Tibial nerve (tissue), 4 donors: ENCODE measurements around the gene RASD2. TPM values are rescaled to one million over a fixed set of nuclear protein-coding genes. Genes with fewer than 3 reads are reported as not detected.

Experiments
- DNase-seq, 2 donors: peaks; one replicate each; pipeline ENCODE4 v3.0.0-alpha.2; 2019; ENCODE audit warnings: low spot score in 2 of 2
- H3K27ac ChIP-seq, 4 donors: fragments of 200-600 bp; sonication (generic) in 3 of 4; one replicate each; pipeline ENCODE4 v1.5.1; 2017 to 2019; ENCODE audit warnings: mild to moderate bottlenecking in 1 of 4
- H3K27me3 ChIP-seq, 2 donors: fragments of 200-600 bp; sonication (generic) in 1 of 2; one replicate each; pipeline versions ENCODE4 v1.5.1 to v1.6.0; 2017 to 2019
- H3K36me3 ChIP-seq, 3 donors: fragments of 200-600 bp; sonication (generic); one replicate each; pipeline ENCODE4 v1.5.1; 2018 to 2019
- H3K4me1 ChIP-seq, 4 donors: fragments of 200-600 bp; sonication (generic) in 3 of 4; one replicate each; pipeline ENCODE4 v1.5.1; 2017 to 2019
- H3K4me3 ChIP-seq, 4 donors: fragments of 200-600 bp; sonication (generic) in 3 of 4; one replicate each; pipeline ENCODE4 v1.5.1; 2017 to 2019; ENCODE audit warnings: mild to moderate bottlenecking in 1 of 4, moderate library complexity in 1 of 4
- H3K9me3 ChIP-seq, 4 donors: fragments of 200-600 bp; sonication (generic) in 3 of 4; one replicate each; pipeline ENCODE4 v1.5.1; 2017 to 2019
- CTCF ChIP-seq, 5 experiments: fragments of 200-600 bp in 3 of 5; fragments of 450-650 bp in 2 of 5; sonication (generic) in 3 of 5; IDR thresholded peaks; one replicate each; pipeline ENCODE4 v1.5.1; 2016 to 2019; ENCODE audit warnings: antibody characterized with exemption in 5 of 5, mild to moderate bottlenecking in 3 of 5, moderate library complexity in 2 of 5
- EP300 ChIP-seq, 2 donors: sonication (generic); formaldehyde crosslinking; IDR thresholded peaks; one replicate each; pipeline ENCODE4 v1.6.1; 2017; ENCODE audit warnings: antibody characterized with exemption in 2 of 2, mild to moderate bottlenecking in 1 of 2
- POLR2A ChIP-seq, 2 donors: fragments of 450-650 bp; IDR thresholded peaks; one replicate each; pipeline ENCODE4 v1.6.1; 2017; ENCODE audit warnings: antibody characterized with exemption in 2 of 2, mild to moderate bottlenecking in 2 of 2, moderate library complexity in 2 of 2
- WGBS, 2 donors: methylation state at CpG; one replicate each; pipeline ENCODE4 v1.1.5; 2018; 5-methylcytosine and 5-hydroxymethylcytosine counted together
- total RNA-seq, 4 donors: library from RNA; depleted of rRNA; stranded (reverse); fragments of >200 nt; gene quantifications; one replicate each; pipeline ENCODE4 v1.1.0, GENCODE V29; 2016

The RASD2 gene
- total RNA-seq, 4 donors from 2014 or later, result 0.20 to 1.5 (median 0.40) TPM

- H3K36me3 ChIP-seq, result no peaks in the 10 kb centered on the region
- peaks cover 0 to 9% of the 10 kb centered on the region in 2 donors for H3K27me3 ChIP-seq
- H3K9me3 ChIP-seq, result no peaks in the 10 kb centered on the region
- DNase-seq, result no peak
- H3K27ac ChIP-seq, result no peak overlapping the region
- no peak overlapping the region for H3K4me3 ChIP-seq
- WGBS, 2 donors, result 64 to 77% methylated on average over 8 of the region's 8 CpGs
- TF ChIP-seq CTCF (IDR thresholded peaks at IDR 0.05) (no peak), POLR2A (IDR thresholded peaks at IDR 0.05) (no peak), EP300 (IDR thresholded peaks at IDR 0.05) (no peak)
- no peaks in the 10 kb centered on the region for H3K4me1 ChIP-seq
Observed at GRCh38 chr22:35572556-35572955, 31.9 kb downstream of the RASD2 start.

- no peak overlapping the region for H3K27ac ChIP-seq
- H3K4me3 ChIP-seq, result no peak overlapping the region
- no peaks in the 10 kb centered on the region for H3K27me3 ChIP-seq
- TF ChIP-seq EP300 (IDR thresholded peaks at IDR 0.05) (no peak), POLR2A (IDR thresholded peaks at IDR 0.05) (no peak), CTCF (IDR thresholded peaks at IDR 0.05) (no peak)
- no peaks in the 10 kb centered on the region for H3K36me3 ChIP-seq
- WGBS, 2 donors, result 46 to 64% methylated on average over 11 to 12 of the region's 15 CpGs
- no peak for DNase-seq
- no peaks in the 10 kb centered on the region for H3K9me3 ChIP-seq
- H3K4me1 ChIP-seq, result no peaks in the 10 kb centered on the region
Observed at GRCh38 chr22:35575116-35575748, 34.6 kb downstream of the RASD2 start.

GRCh38 chr22:35576671-35577070 lies 36.0 kb downstream of the RASD2 start:
- Histone ChIP-seq H3K9me3 (no peaks in the 10 kb centered on the region), H3K4me3 (no peak overlapping the region), H3K36me3 (no peaks in the 10 kb centered on the region), H3K27ac (no peak overlapping the region), H3K27me3 (no peaks in the 10 kb centered on the region), H3K4me1 (no peaks in the 10 kb centered on the region)
- WGBS, 2 donors, result 81 to 90% methylated on average over 8 of the region's 8 CpGs
- no peak for TF ChIP-seq EP300 (IDR thresholded peaks at IDR 0.05)
- TF ChIP-seq POLR2A (IDR thresholded peaks at IDR 0.05), result no peak
- TF ChIP-seq CTCF (IDR thresholded peaks at IDR 0.05), result no peak
- DNase-seq, result no peak

GRCh38 chr22:35577799-35578659 lies 37.4 kb downstream of the RASD2 start:
- 88 to 94% methylated on average over 2 of the region's 2 CpGs for WGBS, 2 donors
- no peak for TF ChIP-seq POLR2A (IDR thresholded peaks at IDR 0.05)
- no peak for TF ChIP-seq CTCF (IDR thresholded peaks at IDR 0.05)
- no peak for TF ChIP-seq EP300 (IDR thresholded peaks at IDR 0.05)
- no peak for DNase-seq
- Histone ChIP-seq H3K27me3 (no peaks in the 10 kb centered on the region), H3K4me1 (peaks cover 0 to 3% (median 0%) of the 10 kb centered on the region in 4 donors), H3K4me3 (no peak overlapping the region), H3K9me3 (no peaks in the 10 kb centered on the region), H3K27ac (no peak overlapping the region), H3K36me3 (no peaks in the 10 kb centered on the region)
